HepG2 (cell line): ENCODE measurements around the gene SPTY2D1. TPM values are rescaled to one million over a fixed set of nuclear protein-coding genes. Genes with fewer than 3 reads are reported as not detected.

Experiments used
- ARID4A ChIP-seq: sonication (generic); formaldehyde crosslinking; IDR thresholded peaks from 2 replicates; pipeline ENCODE4 v1.5.0; 2020; ENCODE audit warnings: mild to moderate bottlenecking, missing genetic modification reagents, borderline replicate concordance
- DNMT3B ChIP-seq: conservative IDR thresholded peaks from 2 replicates; pipeline ENCODE4 v1.6.1; 2016; ENCODE audit warnings: missing biosample characterization, control low read depth
- ETS1 ChIP-seq: sonication (generic); formaldehyde crosslinking; IDR thresholded peaks from 2 replicates; pipeline ENCODE4 v1.4.0; 2020; ENCODE audit warnings: missing genetic modification reagents
- HES4 ChIP-seq: sonication (generic); formaldehyde crosslinking; IDR thresholded peaks from 2 replicates; pipeline ENCODE4 v1.9.0; 2021; ENCODE audit warnings: mild to moderate bottlenecking, missing genetic modification reagents, borderline replicate concordance
- KDM6A ChIP-seq: IDR thresholded peaks from 2 replicates; pipeline ENCODE4 v1.6.1; 2016; ENCODE audit warnings: low read depth
- NFE2 ChIP-seq: sonication (generic); formaldehyde crosslinking; IDR thresholded peaks from 2 replicates; pipeline ENCODE4 v1.4.0; 2020; ENCODE audit warnings: missing genetic modification reagents
- NRL ChIP-seq: sonication (generic); formaldehyde crosslinking; IDR thresholded peaks from 2 replicates; pipeline ENCODE4 v1.5.0; 2020; ENCODE audit warnings: missing genetic modification reagents, mild to moderate bottlenecking, moderate library complexity, borderline replicate concordance
- PAF1 ChIP-seq: IDR thresholded peaks from 2 replicates; pipeline ENCODE4 v1.6.1; 2016; ENCODE audit warnings: missing genetic modification reagents, missing compliant biosample characterization
- SAFB2 ChIP-seq: sonication (generic); formaldehyde crosslinking; IDR thresholded peaks from 2 replicates; pipeline ENCODE4 v1.5.1; 2020; ENCODE audit warnings: missing genetic modification reagents, low read depth, mild to moderate bottlenecking, borderline replicate concordance
- SIN3A ChIP-seq: IDR thresholded peaks from 2 replicates; pipeline ENCODE4 v1.6.1; 2011; ENCODE audit warnings: low read depth, mild to moderate bottlenecking, control low read depth, low read length, borderline replicate concordance
- SRSF1 ChIP-seq: fragments of 200-400 bp; formaldehyde crosslinking; optimal IDR thresholded peaks from 2 replicates; pipeline ENCODE3; 2017; ENCODE audit warnings: mild to moderate bottlenecking, low read depth, low read length, moderate library complexity
- ZBTB33 ChIP-seq: sonication (generic); formaldehyde crosslinking; IDR thresholded peaks from 2 replicates; pipeline ENCODE4 v1.4.0; 2020; ENCODE audit warnings: missing genetic modification reagents
- ZC3H4 ChIP-seq: sonication (generic); formaldehyde crosslinking; IDR thresholded peaks from 2 replicates; pipeline ENCODE4 v1.4.0; 2020; ENCODE audit warnings: missing genetic modification reagents, borderline replicate concordance
- ZNF317 ChIP-seq: sonication (generic); formaldehyde crosslinking; IDR thresholded peaks from 2 replicates; pipeline ENCODE4 v1.5.0; 2020; ENCODE audit warnings: mild to moderate bottlenecking, missing genetic modification reagents
- ZNF460 ChIP-seq: sonication (generic); formaldehyde crosslinking; IDR thresholded peaks from 2 replicates; pipeline ENCODE4 v1.5.1; 2020; ENCODE audit warnings: missing genetic modification reagents, mild to moderate bottlenecking, borderline replicate concordance
- polyA plus RNA-seq, 8 experiments: library from polyadenylated mRNA; depleted of rRNA in 3 of 8; stranded (reverse) in 7 of 8; unstranded in 1 of 8; fragments of >200 nt; fragmentation: Illumina TruSeq in 4 of 8; extraction: Trizol in 4 of 8; gene quantifications; 2 replicates each; pipeline versions ENCODE4 v1.2.1 to v1.2.3, GENCODE V29; 2011 to 2016; ENCODE audit warnings: low read depth in 4 of 8, missing spikeins in 1 of 8, mixed read lengths in 1 of 8; ENCODE audit not compliant: insufficient read depth in 1 of 8
- total RNA-seq, 5 experiments: library from RNA; depleted of rRNA; stranded (reverse); fragments of >200 nt; fragmentation: Illumina TruSeq; extraction: Trizol; gene quantifications; 2 replicates each; pipeline ENCODE4 v1.2.3, GENCODE V29; 2016; ENCODE audit warnings: low read depth in 1 of 5

SPTY2D1 gene
- total and polyA plus RNA-seq, 2 of the 13 experiments (the other 11 are each of a cell fraction or from before 2014, with no cell fraction given), result 6.9 to 14.8 TPM

GRCh38 chr11:18634140-18635032, at the start of gene SPTY2D1 (continued):
- TF ChIP-seq HES4 (CRISPR knock-in tag) (peak; percentile 29; the same call in 1 of the 2 replicates), SIN3A (peak; percentile 71), NRL (CRISPR knock-in tag) (no peak), PAF1 (CRISPR knock-in tag) (no peak), ETS1 (CRISPR knock-in tag) (no peak), SRSF1 (peak; percentile 80), NFE2 (CRISPR knock-in tag) (0 out of 2 replicates have a peak, but pooled peaks have one; percentile 65), ZC3H4 (CRISPR knock-in tag) (no peak), ARID4A (CRISPR knock-in tag) (peak; percentile 95), ZNF460 (CRISPR knock-in tag) (0 out of 2 replicates have a peak, but pooled peaks have one; percentile 35), ZNF317 (peak; percentile 82; the same call in 1 of the 2 replicates), KDM6A (no peak), DNMT3B (CRISPR knock-in tag) (peak; percentile 39; the same call in 1 of the 2 replicates), ZBTB33 (0 out of 2 replicates have a peak, but pooled peaks have one; percentile 12), SAFB2 (CRISPR knock-in tag) (no peak; the same call in 1 of the 2 replicates)
